K562 (cell line): ENCODE results near the gene MOCS3. TPM values are rescaled to one million over a fixed set of nuclear protein-coding genes. Genes with fewer than 3 reads are reported as not detected.

Experiments used
- ATAC-seq: fragments of 200-7000 bp; cut with Tn5 transposase; 3 replicates; pipeline ENCODE4 v1.9.1; 2020; ENCODE audit warnings: moderate library complexity
- Bru-seq: library from RNA; stranded (reverse); fragments of 400-500 nt; gene quantifications from one replicate; lab custom pipeline; 2021; lab: Mats Ljungman, UMichigan
- BruChase-seq, 2 experiments: library from RNA; stranded (reverse); fragments of 400-500 nt; gene quantifications; one replicate each; lab custom pipeline; 2021; lab: Mats Ljungman, UMichigan
- BruUV-seq: library from RNA; stranded (reverse); fragments of 400-500 nt; replicated peaks from 2 replicates; lab custom pipeline; 2021; lab: Mats Ljungman, UMichigan
- CTCF ChIA-PET: fragments of 300-600 bp; formaldehyde crosslinking; extraction: SDS; loops from one replicate; lab custom pipeline; 2021; ENCODE audit warnings: low intra/inter-chr PET ratio; lab: Yijun Ruan, JAX
- POLR2A ChIA-PET: fragments of 300-600, 350-650 bp; sonication (Branson Sonifier 250); formaldehyde crosslinking; extraction: SDS; loops from one replicate; lab custom pipeline; 2021; ENCODE audit warnings: antibody characterized with exemption, inconsistent platforms; lab: Yijun Ruan, JAX
- DNase-seq, 4 experiments: peaks; one replicate each; pipeline versions ENCODE4 v3.0.0 to v3.0.0-alpha.2; 2011 to 2018; ENCODE audit warnings: low spot score in 3 of 4, mixed read lengths in 3 of 4; ENCODE audit errors: extremely low read depth in 1 of 4
- FAIRE-seq: peaks from 2 replicates; lab custom pipeline; 2011; peaks lifted over from hg19 to GRCh38; lab: Jason Lieb, UNC
- H2AFZ ChIP-seq: 2 replicates; pipeline ENCODE4 v1.6.0; 2011; ENCODE audit warnings: low read depth, low read length, control low read depth, inconsistent platforms
- H3K27ac ChIP-seq: fragments of 200-600 bp; 3 replicates; pipeline ENCODE4 v1.8.0; 2011; ENCODE audit warnings: low read depth, mild to moderate bottlenecking, control low read depth, inconsistent platforms, low read length, moderate library complexity, mixed read lengths; ENCODE audit errors: extremely low read depth
- H3K27me3 ChIP-seq, 2 experiments: fragments of 300-600 bp in 1 of 2; 2 replicates in 1 of 2; 3 replicates in 1 of 2; pipeline versions ENCODE4 v1.6.0 to v1.8.0; 2011; ENCODE audit warnings: inconsistent platforms in 2 of 2, low read length in 2 of 2, mild to moderate bottlenecking in 1 of 2, mixed read lengths in 1 of 2, moderate library complexity in 1 of 2; ENCODE audit not compliant: control insufficient read depth in 2 of 2, insufficient read depth in 2 of 2
- H3K36me3 ChIP-seq: fragments of 300-600 bp; 3 replicates; pipeline ENCODE4 v1.8.0; 2011; ENCODE audit warnings: mild to moderate bottlenecking, low read length, inconsistent platforms; ENCODE audit not compliant: control insufficient read depth, insufficient read depth
- H3K4me1 ChIP-seq, 2 experiments: fragments of 200-600 bp in 1 of 2; replicated peaks in 1 of 2; 2 replicates in 1 of 2; 3 replicates in 1 of 2; pipeline versions ENCODE4 v1.5.1 to v1.8.0; 2011; ENCODE audit warnings: inconsistent platforms in 2 of 2, low read length in 2 of 2, mild to moderate bottlenecking in 1 of 2, mixed read lengths in 1 of 2, moderate library complexity in 1 of 2; ENCODE audit not compliant: control insufficient read depth in 2 of 2, insufficient read depth in 2 of 2
- H3K4me2 ChIP-seq: 2 replicates; pipeline ENCODE4 v1.6.1; 2011; ENCODE audit warnings: low read length, control low read depth, inconsistent platforms, mixed read lengths; ENCODE audit not compliant: insufficient read depth
- H3K4me3 ChIP-seq: fragments of 200-600 bp; sonication (generic), shearing (Covaris generic); 2 replicates; pipeline ENCODE4 v1.5.1; 2016; ENCODE audit warnings: control low read depth, inconsistent platforms
- H3K79me2 ChIP-seq: fragments of 200-600 bp; 3 replicates; pipeline ENCODE4 v1.8.0; 2011; ENCODE audit warnings: low read length, inconsistent platforms; ENCODE audit not compliant: control insufficient read depth, insufficient read depth
- H3K9ac ChIP-seq, 2 experiments: 2 replicates each; pipeline versions ENCODE4 v1.6.0 to v1.6.1; 2011; ENCODE audit warnings: low read depth in 2 of 2, low read length in 2 of 2, control low read depth in 1 of 2, inconsistent platforms in 1 of 2, mild to moderate bottlenecking in 1 of 2, mixed read lengths in 1 of 2; ENCODE audit not compliant: insufficient read depth in 1 of 2
- H3K9me1 ChIP-seq: one replicate; pipeline ENCODE4 v1.6.0; 2011; ENCODE audit warnings: inconsistent platforms, mild to moderate bottlenecking, low read length, moderate library complexity; ENCODE audit not compliant: control insufficient read depth, insufficient read depth
- H3K9me3 ChIP-seq: replicated peaks from 2 replicates; pipeline ENCODE4 v1.5.1; 2011; ENCODE audit warnings: low read depth, low read length, inconsistent platforms; ENCODE audit not compliant: control insufficient read depth, insufficient read depth
- H4K20me1 ChIP-seq: replicated peaks from 2 replicates; pipeline ENCODE4 v1.6.1; 2011; ENCODE audit warnings: low read length, inconsistent platforms, mixed read lengths; ENCODE audit not compliant: control insufficient read depth, insufficient read depth
- BRCA1 ChIP-seq, 2 experiments: fragments of 450-650 bp in 1 of 2; sonication (generic) in 1 of 2; formaldehyde crosslinking in 1 of 2; IDR thresholded peaks; 2 replicates each; pipeline versions ENCODE4 v1.5.0 to v1.6.1; 2017 to 2020; ENCODE audit warnings: mild to moderate bottlenecking in 1 of 2, missing genetic modification reagents in 1 of 2
- E2F4 ChIP-seq: sonication (generic); formaldehyde crosslinking; IDR thresholded peaks from 2 replicates; pipeline ENCODE4 v1.8.0; 2022; ENCODE audit warnings: mild to moderate bottlenecking, low read depth, missing genetic modification reagents
- ELF1 ChIP-seq: fragments of 200-800 bp; sonication (Bioruptor generic); IDR thresholded peaks from 2 replicates; pipeline ENCODE4 v1.6.1; 2016; ENCODE audit warnings: missing genetic modification characterization, missing compliant biosample characterization
- HDAC2 ChIP-seq: fragments of 450-650 bp; IDR thresholded peaks from 2 replicates; pipeline ENCODE4 v1.6.1; 2016; ENCODE audit warnings: mild to moderate bottlenecking
- NONO ChIP-seq, 2 experiments: fragments of 200-400 bp in 1 of 2; fragments of 450-650 bp in 1 of 2; formaldehyde crosslinking in 1 of 2; IDR thresholded peaks; 2 replicates each; pipeline ENCODE4 v1.6.1; 2017; ENCODE audit warnings: low read depth in 2 of 2, mild to moderate bottlenecking in 2 of 2, moderate library complexity in 2 of 2, low read length in 1 of 2
- PREB ChIP-seq: sonication (generic); formaldehyde crosslinking; IDR thresholded peaks from 2 replicates; pipeline ENCODE4 v1.8.1; 2023; ENCODE audit warnings: mild to moderate bottlenecking, missing genetic modification reagents
- RNF2 ChIP-seq: sonication (generic); IDR thresholded peaks from 2 replicates; pipeline ENCODE4 v1.6.1; 2016
- SREBF1 ChIP-seq: fragments of 150-350 bp; IDR thresholded peaks from 2 replicates; pipeline ENCODE4 v1.6.1; 2014; ENCODE audit warnings: antibody characterized with exemption, low read depth, low read length, borderline replicate concordance
- ZNF639 ChIP-seq, 2 experiments: fragments of 200-800 bp in 1 of 2; sonication (Bioruptor generic) in 1 of 2; sonication (generic) in 1 of 2; formaldehyde crosslinking in 1 of 2; IDR thresholded peaks in 1 of 2; conservative IDR thresholded peaks in 1 of 2; 2 replicates each; pipeline versions ENCODE4 v1.5.0 to v1.6.1; 2016 to 2020; ENCODE audit warnings: missing compliant biosample characterization in 1 of 2, missing genetic modification characterization in 1 of 2, missing genetic modification reagents in 1 of 2
- WGBS: fragments of 100-300 bp; shearing (Covaris generic); methylation state at CpG from one replicate; pipeline ENCODE4 v1.1.6; 2016; ENCODE audit warnings: low coverage, mixed read lengths; ENCODE audit not compliant: insufficient coverage; ENCODE audit errors: missing lambda C conversion rate; 5-methylcytosine and 5-hydroxymethylcytosine counted together
- in situ Hi-C: fragments of 300-500 bp; cut with MboI; formaldehyde crosslinking; loops from 4 replicates; pipeline ENCODE4 v1.15.0; 2018; ENCODE audit warnings: inconsistent platforms, mixed read lengths
- intact Hi-C: fragments of 100-400 bp; cut with micrococcal nuclease; formaldehyde crosslinking; loops from 2 replicates; pipeline ENCODE4 v1.14.2; 2022
- long read RNA-seq, 3 experiments: library from polyadenylated mRNA in 2 of 3; library from RNA in 1 of 3; unstranded in 2 of 3; stranded (forward) in 1 of 3; transcript quantifications; one replicate each; pipeline ENCODE4 v2.0.0, GENCODE V29; 2019 to 2022
- polyA minus RNA-seq, 3 experiments: library from RNA; depleted of rRNA, polyadenylated mRNA; stranded (reverse); fragments of >200 nt; gene quantifications; 2 replicates each; pipeline ENCODE4 v1.2.3, GENCODE V29; 2011
- polyA plus RNA-seq, 8 experiments: library from polyadenylated mRNA; depleted of rRNA in 4 of 8; stranded (reverse) in 5 of 8; unstranded in 3 of 8; fragments of >200 nt; fragmentation: Nextera tagmentation in 2 of 8; fragmentation: Illumina TruSeq in 1 of 8; extraction: Ambion mirVana in 2 of 8; extraction: Trizol in 1 of 8; gene quantifications; 2 replicates each; pipeline versions ENCODE4 v1.2.1 to v1.2.3, GENCODE V29; 2011 to 2014; ENCODE audit warnings: inconsistent platforms in 1 of 8, missing spikeins in 1 of 8
- total RNA-seq, 7 experiments: library from RNA; depleted of rRNA in 6 of 7; stranded (reverse); fragments of >200 nt in 6 of 7; fragmentation: Illumina TruSeq in 2 of 7; extraction: Trizol in 2 of 7; gene quantifications; 2 replicates each; pipeline versions ENCODE4 v1.2.1 to v1.2.3, GENCODE V29; 2011 to 2021; ENCODE audit warnings: low replicate concordance in 1 of 7

The MOCS3 gene
- total RNA-seq (2011; cell fraction: chromatin; rRNA removed; ENCODE audit: low replicate concordance): 5.6 and 8.5 TPM in 2 replicates
- 13.2 and 15.8 TPM in 2 replicates for total RNA-seq (2011; cell fraction: nucleolus; rRNA removed)
- total RNA-seq (2011; cell fraction: nucleoplasm; rRNA removed): 10.8 and 11.0 TPM in 2 replicates
- total RNA-seq (2014; rRNA removed) (5.1 and 6.5 TPM in 2 replicates), total RNA-seq (2014; rRNA removed; fragmentation: Illumina TruSeq; extraction: Trizol) (4.4 TPM in 2 replicates), total RNA-seq (2015; rRNA removed; fragmentation: Illumina TruSeq; extraction: Trizol) (4.6 and 4.7 TPM in 2 replicates), total RNA-seq (2021) (5.6 and 6.2 TPM in 2 replicates), polyA plus RNA-seq (2011; rRNA removed) (2.6 and 2.9 TPM in 2 replicates), polyA plus RNA-seq (2014; fragmentation: Illumina TruSeq; extraction: Trizol) (2.8 and 3.3 TPM in 2 replicates), polyA plus RNA-seq (2014; fragmentation: Nextera tagmentation; extraction: Ambion mirVana) (1 to 10 TPM in 1 of 2 experiments, under 1 TPM in 1; 0.70 to 1.0 TPM), polyA plus RNA-seq (2014; rRNA removed) (2.9 and 3.1 TPM in 2 replicates), polyA minus RNA-seq (2011; rRNA and poly(A)+ RNA removed) (5.1 and 6.5 TPM in 2 replicates), Bru-seq, nascent RNA (percentile 85 among the genes with signal in this experiment), BruChase-seq, experiment 1, labeled RNA remaining after a 2-hour chase (percentile 75 among the genes with signal in this experiment), BruChase-seq, experiment 2, labeled RNA remaining after a 6-hour chase (percentile 71 among the genes with signal in this experiment)
- 3.1 and 8.1 TPM in 2 replicates for polyA plus RNA-seq (2011; cell fraction: cytosol; rRNA removed)
- polyA plus RNA-seq (2011; cell fraction: nucleus; rRNA removed): 1.6 and 2.1 TPM in 2 replicates
- 2.8 and 4.0 TPM in 2 replicates for polyA plus RNA-seq (2012)
- polyA minus RNA-seq (2011; cell fraction: cytosol; rRNA and poly(A)+ RNA removed): 3.4 and 5.0 TPM in 2 replicates
- 6.1 and 7.7 TPM in 2 replicates for polyA minus RNA-seq (2011; cell fraction: nucleus; rRNA and poly(A)+ RNA removed)
- long read RNA-seq, experiment 1, full-length matches to known transcripts: 69 of 69 reads
- long read RNA-seq, experiment 1, partial matches to known transcripts: 0 of 69 reads
- long read RNA-seq, experiment 1, other reads (novel, unspliced or antisense): 0 of 69 reads
- long read RNA-seq, experiment 2, full-length matches to known transcripts: 15 of 15 reads
- long read RNA-seq, experiment 2, partial matches to known transcripts: 0 of 15 reads
- long read RNA-seq, experiment 2, other reads (novel, unspliced or antisense): 0 of 15 reads
- long read RNA-seq, experiment 3, full-length matches to known transcripts: 16 of 16 reads
- long read RNA-seq, experiment 3, partial matches to known transcripts: 0 of 16 reads
- long read RNA-seq, experiment 3, other reads (novel, unspliced or antisense): 0 of 16 reads

GRCh38 chr20:50958615-50959542, at the start of gene MOCS3:
MOCS3 (plus strand) TSS chr20:50958818; CDS start chr20:50958843, 25 bp downstream.
- no peaks in the 10 kb centered on the region for H3K27me3 ChIP-seq
- peak; percentile 73 to 93 (median 78) for DNase-seq
- H3K4me2 ChIP-seq: peak within 1 kb of the TSS; percentile 93
- H3K9ac ChIP-seq: peak within 1 kb of the TSS; percentile 95 to 96
- peaks cover 20% of the 10 kb centered on the region for H4K20me1 ChIP-seq
- peaks cover 69% of the 10 kb centered on the region for H3K79me2 ChIP-seq
- peak within 1 kb of the TSS; percentile 74 for H3K4me3 ChIP-seq
- peaks cover 48% of the 10 kb centered on the region for H3K36me3 ChIP-seq
- intact Hi-C loops: no loop called here
- H3K9me1 ChIP-seq: peaks cover 8% of the 10 kb centered on the region
- peak within 1 kb of the TSS; percentile 97 for H3K27ac ChIP-seq
- no peak for FAIRE-seq
- peak within 1 kb of the TSS; percentile 100 for H2AFZ ChIP-seq
- peaks cover 12 to 19% of the 10 kb centered on the region in 2 experiments; a peak in 4 of 5 replicates for H3K4me1 ChIP-seq
- BruUV-seq: TSS peak; percentile 79
- WGBS: 2% methylated on average over 67 of the region's 67 CpGs
- H3K9me3 ChIP-seq: no peaks in the 10 kb centered on the region
- CTCF ChIA-PET: interaction anchor here (1.0 kb wide), 1 partner anchor 29 kb away, joined by 3 read pairs; no protein-coding TSS in a partner anchor
- in situ Hi-C loops: no loop called here
- POLR2A ChIA-PET: interaction anchor here (0.6 to 2.0 kb wide), 18 partner anchors 9 to 1233 kb away, joined by 3 to 17 read pairs (median 6); partner anchors contain the start of genes ADNP, BCAS4 and ZFP64
- ATAC-seq: peak; percentile 82
- TF ChIP-seq HDAC2: peak; percentile 86
- TF ChIP-seq PREB (CRISPR knock-in tag): 0 out of 2 replicates have a peak, but pooled peaks have one; percentile 18
- TF ChIP-seq SREBF1: peak; percentile 9
- peak in 1 of 2 experiments; percentile 40; a peak in 1 of 4 replicates for TF ChIP-seq ZNF639 (CRISPR knock-in tag; conservative IDR thresholded peaks at IDR 0.05 in 1 of 2, IDR thresholded peaks at IDR 0.05 in 1 of 2)
- TF ChIP-seq E2F4 (CRISPR knock-in tag): no peak
- 0 out of 2 replicates have a peak, but pooled peaks have one; percentile 11 for TF ChIP-seq RNF2
- peak in 1 of 2 experiments; percentile 99; a peak in 2 of 4 replicates for TF ChIP-seq NONO (IDR thresholded peaks at IDR 0.05; ENCODE audit: low read depth in 2 of 2, low read length in 1 of 2)
- TF ChIP-seq ELF1: peak; percentile 96
- TF ChIP-seq BRCA1 (IDR thresholded peaks at IDR 0.05): no peak
- 0 out of 2 replicates have a peak, but pooled peaks have one; percentile 75 for TF ChIP-seq BRCA1 (CRISPR knock-in tag; IDR thresholded peaks at IDR 0.05)
